ENCODE measurements around the gene GALNT2.

The GALNT2 gene

GRCh38 chr1:230195199-230195598 is 128.2 kb downstream of the GALNT2 start:
- no peak for DNase-seq

GRCh38 chr1:230196077-230196476 is 129.0 kb downstream of the GALNT2 start:
- DNase-seq, result no peak

GRCh38 chr1:230197644-230198567 is 130.9 kb downstream of the GALNT2 start:
- DNase-seq, result no peak

DNA sequence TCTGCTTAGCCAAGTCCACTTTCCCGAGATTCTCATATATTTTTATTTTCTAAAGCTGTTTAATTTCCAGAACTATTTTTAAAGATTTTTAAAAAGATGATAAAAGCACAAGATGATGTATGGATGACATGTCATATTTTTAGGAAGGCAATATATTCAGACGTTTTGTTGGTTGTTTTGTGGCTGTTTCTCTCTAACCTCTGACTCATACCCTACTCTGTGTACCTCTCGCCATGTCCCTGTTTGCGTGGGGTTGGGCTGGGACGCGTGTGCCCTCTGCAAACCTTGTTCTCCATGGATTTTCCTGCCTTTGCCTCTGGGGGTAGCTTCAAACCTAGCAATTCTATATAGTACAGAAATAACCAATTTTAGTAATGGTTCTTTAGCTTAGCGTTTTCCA is 132.0 kb downstream of the GALNT2 start:
- DNase-seq, result no peak

GRCh38 chr1:230199554-230199953 is 132.5 kb downstream of the GALNT2 start:
- no peak for DNase-seq

- no peak for DNase-seq
Observed at GRCh38 chr1:230200276-230200675, 133.2 kb downstream of the GALNT2 start.

GRCh38 chr1:230201445-230201844 is 134.4 kb downstream of the GALNT2 start:
- no peak for DNase-seq

DNA sequence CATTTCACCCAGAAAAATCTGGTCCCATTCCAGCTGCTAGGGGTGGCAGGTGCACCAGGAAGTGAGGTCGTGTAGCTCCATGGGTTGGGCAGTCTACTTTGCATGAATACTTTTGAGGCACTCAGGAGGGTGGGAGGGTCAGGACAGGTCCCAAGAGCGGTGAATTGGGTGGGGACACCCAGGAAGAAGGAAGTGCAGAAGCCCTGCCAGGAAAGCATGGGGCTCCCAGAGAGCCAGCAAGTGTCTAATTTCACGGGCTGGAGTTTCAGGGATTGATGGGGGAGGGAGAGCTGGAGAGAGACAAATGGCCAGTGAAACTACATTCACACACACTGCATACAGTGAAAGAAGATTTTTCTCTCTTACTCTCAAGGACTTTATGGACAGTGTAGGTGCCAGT is 137.8 kb downstream of the GALNT2 start:
- DNase-seq, result no peak

DNA sequence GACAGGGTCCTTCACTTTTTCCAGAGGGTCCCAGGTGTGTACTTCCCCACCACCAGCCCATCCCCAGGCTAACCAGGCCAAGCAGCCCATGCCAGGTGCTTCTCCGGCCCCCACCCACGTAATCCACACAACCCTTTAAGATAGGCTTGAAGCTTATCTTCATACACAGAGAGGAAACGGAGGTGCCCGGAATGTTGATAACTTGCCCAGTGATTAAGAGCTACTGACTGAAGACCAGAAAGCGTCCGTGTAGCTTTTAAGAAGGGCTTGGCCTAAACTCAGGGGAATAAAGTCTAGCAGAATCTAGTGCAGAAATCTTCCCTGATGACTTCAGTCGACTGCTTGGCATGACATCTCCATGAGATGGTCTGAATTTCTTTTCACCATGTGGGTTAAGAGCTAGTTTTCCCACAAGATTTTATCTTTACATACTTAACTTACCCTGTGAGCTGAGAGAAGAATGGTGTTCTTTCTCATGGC is 138.7 kb downstream of the GALNT2 start:
- DNase-seq, result no peak

DNA sequence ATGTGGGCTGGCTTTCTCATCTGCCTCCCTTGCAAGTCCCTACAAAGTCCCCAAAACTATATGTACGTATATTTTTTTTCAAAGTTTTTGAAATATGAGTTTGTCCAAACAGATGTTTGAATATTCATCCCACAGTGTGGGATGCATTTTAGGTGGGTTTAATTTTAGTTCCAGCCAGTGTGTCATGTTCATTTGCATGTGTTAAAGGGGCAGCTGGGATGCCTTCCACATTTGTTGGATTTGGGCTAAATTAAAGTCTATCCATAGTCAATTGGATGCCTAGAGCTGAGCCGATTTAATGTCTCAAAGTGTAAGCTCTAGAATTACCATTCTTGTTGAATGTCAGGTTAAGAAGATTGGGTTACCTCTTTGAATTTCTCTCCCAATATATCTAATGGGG is 139.2 kb downstream of the GALNT2 start:
- DNase-seq, result no peak

- DNase-seq, result no peak
Observed at GRCh38 chr1:230206976-230207375, 139.9 kb downstream of the GALNT2 start.

DNA sequence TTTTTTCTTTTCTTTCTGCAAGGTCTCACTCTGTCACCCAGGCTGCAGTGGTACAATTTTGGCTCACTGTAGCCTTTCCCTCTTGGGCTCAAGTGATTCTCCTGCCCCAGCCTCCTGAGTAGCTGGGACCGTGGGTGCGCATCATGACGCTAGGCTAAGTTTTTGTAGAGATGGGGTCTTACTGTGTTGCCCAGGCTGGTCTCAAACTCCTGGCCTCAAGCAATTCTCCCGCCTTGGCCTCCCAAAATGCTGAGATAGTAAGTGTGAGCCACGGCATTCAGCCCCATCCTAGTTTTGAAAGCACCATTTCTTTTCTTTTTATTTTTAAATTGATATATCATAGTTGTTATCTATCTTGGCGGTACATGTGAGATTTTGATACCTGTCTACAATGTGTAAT is 140.6 kb downstream of the GALNT2 start:
- no peak for DNase-seq

- DNase-seq, result no peak
Observed at GRCh38 chr1:230208619-230209261, 141.7 kb downstream of the GALNT2 start.

DNA sequence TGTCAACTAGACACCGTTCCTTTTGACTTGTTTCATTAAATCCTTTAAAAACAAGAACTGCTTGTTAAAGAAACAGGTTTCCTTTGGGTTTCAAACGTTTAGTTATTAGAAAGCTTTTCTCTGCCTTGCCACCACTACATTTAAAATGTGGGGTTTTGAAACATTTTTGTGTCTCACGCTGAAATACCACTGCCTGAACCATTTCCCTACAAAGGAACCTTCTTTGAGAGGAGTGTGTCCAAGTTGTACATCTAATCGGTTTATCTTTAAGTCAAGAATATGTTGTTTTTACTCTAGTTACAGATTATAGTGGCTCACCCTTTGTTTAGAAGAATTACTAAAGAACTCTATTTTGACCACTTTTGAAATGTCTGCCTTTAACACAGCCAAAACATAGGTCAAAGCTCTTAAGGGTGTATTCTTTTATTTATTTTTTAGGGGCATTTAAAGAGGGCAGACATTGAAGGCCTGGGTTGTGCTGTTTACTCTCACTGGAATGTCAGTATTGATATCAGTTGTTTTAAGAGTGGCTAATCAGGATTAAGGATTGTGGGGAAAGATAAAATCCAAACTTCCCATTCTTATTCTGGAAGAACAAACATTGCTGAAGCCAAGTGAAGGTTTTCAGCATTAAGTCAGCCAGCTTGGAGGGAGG is 143.4 kb downstream of the GALNT2 start:
- no peak for DNase-seq

GRCh38 chr1:230210981-230211336 is 143.9 kb downstream of the GALNT2 start:
- no peak for DNase-seq

GRCh38 chr1:230211436-230212145 is 144.6 kb downstream of the GALNT2 start:
- no peak for DNase-seq

DNA sequence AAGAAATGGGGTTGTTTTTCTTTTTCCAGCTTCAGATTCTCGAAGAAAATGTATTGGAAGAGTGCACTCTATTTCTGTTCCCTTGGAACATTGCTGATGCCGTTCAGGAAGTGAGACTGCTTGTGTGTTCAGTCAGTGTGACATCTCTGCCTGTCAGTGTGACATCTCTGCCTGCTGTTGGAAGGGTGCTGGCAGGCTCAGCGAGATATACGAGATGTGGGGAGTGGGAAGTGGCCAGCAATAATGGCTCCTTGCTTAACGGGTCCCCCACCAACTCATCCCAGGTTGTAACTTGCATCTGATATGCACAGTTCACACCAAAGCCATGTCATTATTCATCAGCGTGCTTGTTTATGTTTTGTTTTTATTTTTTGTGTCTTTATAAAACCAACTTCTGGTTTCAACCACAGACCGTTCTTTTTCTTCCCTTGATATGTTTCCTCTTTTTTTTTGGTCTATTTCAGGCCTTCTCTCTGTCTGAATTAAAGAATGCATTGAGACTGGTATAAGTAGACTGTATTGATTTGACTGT is 145.4 kb downstream of the GALNT2 start:
- DNase-seq, result no peak

DNA sequence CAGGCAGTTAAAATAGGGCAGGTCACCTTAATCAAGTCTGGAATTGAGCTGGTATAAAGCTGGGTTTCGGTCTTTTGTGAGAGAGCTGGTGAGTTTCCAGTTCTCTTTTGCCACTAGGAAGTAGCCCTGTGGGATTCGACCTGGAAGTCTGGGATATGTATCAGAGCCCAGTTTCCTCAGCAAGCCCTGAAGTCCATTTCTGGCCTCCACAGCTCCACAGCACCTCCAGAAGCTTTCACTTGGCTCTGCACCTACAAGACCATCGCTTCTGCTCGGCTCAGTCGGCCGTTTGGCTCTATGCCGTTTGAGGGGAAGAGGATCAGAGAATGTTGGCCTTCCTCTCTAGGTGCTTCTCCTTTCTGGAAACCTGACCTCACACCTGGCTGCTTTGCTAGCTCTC is 148.0 kb downstream of the GALNT2 start:
- DNase-seq, result no peak

GRCh38 chr1:230215529-230215928 is 148.5 kb downstream of the GALNT2 start:
- no peak for DNase-seq

DNA sequence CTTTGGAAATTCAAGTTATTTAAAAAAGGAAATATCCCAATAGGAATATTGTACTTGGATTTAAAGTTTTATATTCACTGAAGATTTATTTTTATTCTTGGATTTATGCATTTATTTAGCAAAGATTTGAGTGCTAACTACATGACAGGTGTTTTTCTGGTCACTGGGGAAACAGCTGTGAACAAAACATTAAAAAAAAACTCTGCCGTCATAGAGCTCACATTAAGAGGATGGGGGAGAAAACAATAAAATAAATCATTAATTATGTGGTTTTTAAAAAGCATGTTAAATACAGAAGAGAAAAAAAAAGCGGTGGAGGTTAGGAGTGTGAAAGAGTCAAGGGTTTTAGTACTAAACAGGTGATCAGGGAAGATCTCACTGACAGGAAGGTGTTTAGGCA is 149.9 kb downstream of the GALNT2 start:
- no peak for DNase-seq

- no peak for DNase-seq
Observed at GRCh38 chr1:230218667-230219066, 151.6 kb downstream of the GALNT2 start.

GRCh38 chr1:230219174-230220067 is 152.4 kb downstream of the GALNT2 start:
- DNase-seq, result no peak
